ENCODE data around the gene NEGR1.

DNA sequence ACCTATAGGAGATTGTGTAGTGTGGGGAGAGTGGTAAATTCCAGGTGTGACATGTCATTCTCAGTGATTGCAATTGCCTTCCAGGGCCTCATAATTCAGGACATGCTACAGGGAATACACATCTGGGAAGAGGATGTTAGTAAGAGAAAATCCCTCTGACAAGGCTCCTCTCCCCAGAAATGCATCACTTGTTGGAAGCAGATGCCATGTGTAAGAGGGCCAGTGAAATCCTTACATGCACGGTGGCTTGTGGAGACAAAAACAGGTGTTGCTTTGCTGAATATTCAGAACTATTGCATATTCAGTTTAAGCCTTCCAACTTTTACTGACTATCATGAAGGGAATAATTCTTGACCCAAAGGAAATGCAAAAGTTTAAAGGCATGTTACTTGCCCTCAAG is 503.4 kb downstream of the NEGR1 start:
- TF ChIP-seq, protein P1, sequence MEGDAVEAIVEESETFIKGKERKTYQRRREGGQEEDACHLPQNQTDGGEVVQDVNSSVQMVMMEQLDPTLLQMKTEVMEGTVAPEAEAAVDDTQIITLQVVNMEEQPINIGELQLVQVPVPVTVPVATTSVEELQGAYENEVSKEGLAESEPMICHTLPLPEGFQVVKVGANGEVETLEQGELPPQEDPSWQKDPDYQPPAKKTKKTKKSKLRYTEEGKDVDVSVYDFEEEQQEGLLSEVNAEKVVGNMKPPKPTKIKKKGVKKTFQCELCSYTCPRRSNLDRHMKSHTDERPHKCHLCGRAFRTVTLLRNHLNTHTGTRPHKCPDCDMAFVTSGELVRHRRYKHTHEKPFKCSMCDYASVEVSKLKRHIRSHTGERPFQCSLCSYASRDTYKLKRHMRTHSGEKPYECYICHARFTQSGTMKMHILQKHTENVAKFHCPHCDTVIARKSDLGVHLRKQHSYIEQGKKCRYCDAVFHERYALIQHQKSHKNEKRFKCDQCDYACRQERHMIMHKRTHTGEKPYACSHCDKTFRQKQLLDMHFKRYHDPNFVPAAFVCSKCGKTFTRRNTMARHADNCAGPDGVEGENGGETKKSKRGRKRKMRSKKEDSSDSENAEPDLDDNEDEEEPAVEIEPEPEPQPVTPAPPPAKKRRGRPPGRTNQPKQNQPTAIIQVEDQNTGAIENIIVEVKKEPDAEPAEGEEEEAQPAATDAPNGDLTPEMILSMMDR (IDR thresholded peaks at IDR 0.05 in 8 of 11, conservative IDR thresholded peaks at IDR 0.05 in 3 of 11), result no peak
- TF ChIP-seq POLR2AphosphoS5 (IDR thresholded peaks at IDR 0.05) (no peak), POLR2A (IDR thresholded peaks at IDR 0.05) (no peak)
